KBM-7 (cell line): ENCODE measurements around the gene UBE2QL1.

ENCODE experiments used
- DNase-seq: peaks from one replicate; pipeline ENCODE4 v3.0.0-alpha.2; 2015
- in situ Hi-C: fragments of 300-500 bp; cut with MboI; formaldehyde crosslinking; loops from 2 replicates; pipeline ENCODE4 v1.14.3; 2020; ENCODE audit warnings: low sequenced_read_pairs, low pct_unique_long_range_greater_than_20kb, mixed read lengths

UBE2QL1 gene

GRCh38 chr5:6468870-6469269 lies 20.2 kb downstream of the UBE2QL1 start:
- in situ Hi-C loops: no loop called here
- DNase-seq: no peak

GRCh38 chr5:6469836-6470235 lies 21.2 kb downstream of the UBE2QL1 start:
- in situ Hi-C loops: no loop called here

GRCh38 chr5:6470672-6471071 lies 22.0 kb downstream of the UBE2QL1 start:
- in situ Hi-C loops: no loop called here

More at GRCh38 chr5:6469836-6470235, 21.2 kb downstream of the UBE2QL1 start:
- no peak for DNase-seq

GRCh38 chr5:6471252-6471651 lies 22.6 kb downstream of the UBE2QL1 start:
- in situ Hi-C loops: no loop called here
- DNase-seq: no peak

More at GRCh38 chr5:6470672-6471071, 22.0 kb downstream of the UBE2QL1 start:
- no peak for DNase-seq

- in situ Hi-C loops: no loop called here
- no peak for DNase-seq
These were observed 24.1 kb downstream of the UBE2QL1 start for GRCh38 chr5:6472792-6473191.

- DNase-seq: no peak
- in situ Hi-C loops: no loop called here
These were observed 24.6 kb downstream of the UBE2QL1 start for GRCh38 chr5:6473284-6473683.

GRCh38 chr5:6475626-6476312 lies 27.1 kb downstream of the UBE2QL1 start:
- DNase-seq: no peak
- in situ Hi-C loops: no loop called here

- in situ Hi-C loops: no loop called here
- no peak for DNase-seq
These were observed 27.6 kb downstream of the UBE2QL1 start for GRCh38 chr5:6476313-6476661.

- in situ Hi-C loops: no loop called here
These were observed 30.1 kb downstream of the UBE2QL1 start for GRCh38 chr5:6478793-6479192.

GRCh38 chr5:6480133-6481051 lies 31.7 kb downstream of the UBE2QL1 start:
- in situ Hi-C loops: no loop called here
- DNase-seq: no peak

More at GRCh38 chr5:6478793-6479192, 30.1 kb downstream of the UBE2QL1 start:
- DNase-seq: no peak

- DNase-seq: no peak
- in situ Hi-C loops: no loop called here
These were observed 34.1 kb downstream of the UBE2QL1 start for GRCh38 chr5:6482735-6483134.

- in situ Hi-C loops: no loop called here
- DNase-seq: no peak
These were observed 35.3 kb downstream of the UBE2QL1 start for GRCh38 chr5:6483880-6484382.

- in situ Hi-C loops: no loop called here
- DNase-seq: no peak
These were observed 35.8 kb downstream of the UBE2QL1 start for GRCh38 chr5:6484446-6484845.

- DNase-seq: no peak
- in situ Hi-C loops: no loop called here
These were observed 36.2 kb downstream of the UBE2QL1 start for GRCh38 chr5:6484899-6485298.

GRCh38 chr5:6485441-6485840 lies 36.8 kb downstream of the UBE2QL1 start:
- in situ Hi-C loops: no loop called here
- no peak for DNase-seq

GRCh38 chr5:6486074-6486473 lies 37.4 kb downstream of the UBE2QL1 start:
- in situ Hi-C loops: no loop called here
- no peak for DNase-seq

- in situ Hi-C loops: no loop called here
- no peak for DNase-seq
These were observed 38.4 kb downstream of the UBE2QL1 start for GRCh38 chr5:6487081-6487480.

GRCh38 chr5:6488021-6488420 lies 39.4 kb downstream of the UBE2QL1 start:
- DNase-seq: no peak
- in situ Hi-C loops: no loop called here

GRCh38 chr5:6489643-6490185 lies 41.1 kb downstream of the UBE2QL1 start:
- no peak for DNase-seq
- in situ Hi-C loops: no loop called here

GRCh38 chr5:6490246-6490645 lies 41.6 kb downstream of the UBE2QL1 start:
- DNase-seq: no peak
- in situ Hi-C loops: no loop called here
